ENCODE measurements around the gene MOV10. TPM values are rescaled to one million over a fixed set of nuclear protein-coding genes. Genes with fewer than 3 reads are reported as not detected.

Gene MOV10
- total and polyA plus RNA-seq, 9 of the 15 experiments (the other 6 are each of a cell fraction or from before 2014, with no cell fraction given), result 16.7 to 105 (median 49.5) TPM

GRCh38 chr1:112717263-112717873 lies 42.9 kb downstream of the MOV10 start:
- no peak for DNase-seq (ENCODE audit: extremely low read depth in 1 of 4, low spot score in 3 of 4)
- BruUV-seq (replicated peaks), result no TSS peak
- Histone ChIP-seq H3K4me3 (no peak overlapping the region), H3K9me1 (ENCODE audit: control insufficient read depth, insufficient read depth, low read length) (no peaks in the 10 kb centered on the region), H3K27me3 (ENCODE audit: control insufficient read depth in 2 of 2, insufficient read depth in 2 of 2, low read length in 2 of 2) (peaks cover 5 to 25% of the 10 kb centered on the region in 2 experiments; a peak in 4 of 5 replicates), H3K36me3 (ENCODE audit: control insufficient read depth, insufficient read depth, low read length) (no peaks in the 10 kb centered on the region), H3K27ac (ENCODE audit: extremely low read depth, low read depth, low read length) (no peak overlapping the region), H3K9ac (ENCODE audit: insufficient read depth in 1 of 2, low read depth in 2 of 2, low read length in 2 of 2) (peak overlapping the region in 1 of 2 experiments; percentile 9; a peak in 1 of 4 replicates), H3K79me2 (ENCODE audit: control insufficient read depth, insufficient read depth, low read length) (no peaks in the 10 kb centered on the region), H3K9me3 (replicated peaks; ENCODE audit: control insufficient read depth, insufficient read depth, low read depth, low read length) (no peaks in the 10 kb centered on the region), H2AFZ (ENCODE audit: low read depth, low read length) (no peak overlapping the region), H3K4me2 (ENCODE audit: insufficient read depth, low read length) (no peak overlapping the region), H3K4me1 (replicated peaks in 1 of 2; ENCODE audit: control insufficient read depth in 2 of 2, insufficient read depth in 2 of 2, low read length in 2 of 2) (peaks cover 17 to 38% of the 10 kb centered on the region in 2 experiments), H4K20me1 (replicated peaks; ENCODE audit: control insufficient read depth, insufficient read depth, low read length) (no peaks in the 10 kb centered on the region)
- in situ Hi-C loops (cut with MboI), result loop anchor here (5.0 kb wide), 2 partner anchors 90 to 325 kb away; no protein-coding TSS in a partner anchor
- TF ChIP-seq DDX20 (tag; IDR thresholded peaks at IDR 0.05; ENCODE audit: low read depth) (no peak), ZBTB17 (CRISPR knock-in tag; IDR thresholded peaks at IDR 0.05) (no peak), LEF1 (IDR thresholded peaks at IDR 0.05) (no peak), ZFP1 (CRISPR knock-in tag; IDR thresholded peaks at IDR 0.05) (no peak), SAFB (IDR thresholded peaks at IDR 0.05; ENCODE audit: borderline replicate concordance, low read depth, low read length) (no peak), NFRKB (IDR thresholded peaks at IDR 0.05; ENCODE audit: low read depth) (no peak), ZNF79 (CRISPR knock-in tag; IDR thresholded peaks at IDR 0.05; ENCODE audit: low read depth) (no peak), MEF2A (IDR thresholded peaks at IDR 0.05; ENCODE audit: control insufficient read depth, low read depth, low read length) (no peak), STAT6 (CRISPR knock-in tag; IDR thresholded peaks at IDR 0.05) (no peak), SMARCC2 (IDR thresholded peaks at IDR 0.05; ENCODE audit: low read depth) (no peak), ILK (tag; IDR thresholded peaks at IDR 0.05; ENCODE audit: borderline replicate concordance, low read depth) (no peak), MNT (conservative IDR thresholded peaks at IDR 0.05) (no peak), ZNF140 (CRISPR knock-in tag; IDR thresholded peaks at IDR 0.05) (no peak)
- 30% methylated on average over 2 of the region's 2 CpGs for WGBS (ENCODE audit: insufficient coverage, low coverage, missing lambda C conversion rate)
- CTCF ChIA-PET (ENCODE audit: low intra/inter-chr PET ratio), result interaction anchor here (0.6 to 5.1 kb wide), 6 partner anchors 21 to 1565 kb away, joined by 3 to 109 read pairs (median 4); partner anchors contain the start of gene LRIG2
- ATAC-seq, result no peak
- POLR2A ChIA-PET, result interaction anchor here (0.6 to 1.7 kb wide), 4 partner anchors 38 to 86 kb away, joined by 3 to 6 read pairs (median 4); no protein-coding TSS in a partner anchor
- intact Hi-C loops (cut with micrococcal nuclease), result loop anchor here (2.0 to 10.0 kb wide), 5 partner anchors 153 to 960 kb away; partner anchors contain the start of gene SLC16A1
- no peak for FAIRE-seq
